B cell (primary cell): ENCODE results near the gene TBC1D21. TPM values are rescaled to one million over a fixed set of nuclear protein-coding genes. Genes with fewer than 3 reads are reported as not detected.

Experiments
- ATAC-seq: fragments of 200-7000 bp; cut with Tn5 transposase; one replicate; pipeline ENCODE4 v1.10.0; 2021; ENCODE audit warnings: low read depth, mild to moderate bottlenecking, moderate number of reproducible peaks, moderate library complexity
- CTCF ChIA-PET: fragments of 350-600 bp; sonication (Branson Sonifier 250); formaldehyde crosslinking; loops from one replicate; lab custom pipeline; 2021; ENCODE audit warnings: antibody characterized with exemption, inconsistent platforms; lab: Charles Lee
- POLR2A ChIA-PET: fragments of 350-600 bp; sonication (Branson Sonifier 250); formaldehyde crosslinking; loops from one replicate; lab custom pipeline; 2021; ENCODE audit warnings: antibody characterized with exemption; lab: Charles Lee
- DNase-seq: peaks from one replicate; pipeline ENCODE4 v3.0.0; 2013
- H2AFZ ChIP-seq: 2 replicates; pipeline ENCODE4 v1.6.1; 2012; ENCODE audit warnings: mild to moderate bottlenecking, low read depth, low read length; ENCODE audit not compliant: insufficient read depth, poor library complexity, severe bottlenecking
- H3K27ac ChIP-seq, 2 donors: 1 replicate in 1 of 2; 2 replicates in 1 of 2; pipeline ENCODE4 v1.5.1; 2012 to 2013; ENCODE audit warnings: low read length in 2 of 2, mild to moderate bottlenecking in 2 of 2, moderate library complexity in 1 of 2
- H3K27me3 ChIP-seq, 4 experiments: fragments of 200-600 bp in 1 of 4; sonication (generic) in 1 of 4; replicated peaks in 1 of 4; 1 replicate in 2 of 4; 2 replicates in 2 of 4; pipeline versions ENCODE4 v1.6.1 to v1.7.0; 2013 to 2016; ENCODE audit warnings: low read length in 3 of 4, mild to moderate bottlenecking in 2 of 4, mixed read lengths in 1 of 4, moderate library complexity in 1 of 4; ENCODE audit not compliant: insufficient read depth in 4 of 4, control insufficient read depth in 3 of 4; ENCODE audit errors: control extremely low read depth in 1 of 4
- H3K36me3 ChIP-seq, 2 experiments: replicated peaks in 1 of 2; 1 replicate in 1 of 2; 2 replicates in 1 of 2; pipeline versions ENCODE4 v1.6.1 to v1.7.1; 2013; ENCODE audit warnings: low read length in 1 of 2; ENCODE audit not compliant: insufficient read depth in 2 of 2, control insufficient read depth in 1 of 2; ENCODE audit errors: control extremely low read depth in 1 of 2, extremely low read depth in 1 of 2
- H3K4me1 ChIP-seq, 2 donors: fragments of 200-600 bp in 1 of 2; sonication (generic) in 1 of 2; 1 replicate in 1 of 2; 2 replicates in 1 of 2; pipeline versions ENCODE4 v1.5.1 to v1.6.1; 2013 to 2017; ENCODE audit warnings: low read length in 2 of 2; ENCODE audit not compliant: control insufficient read depth in 2 of 2, insufficient read depth in 2 of 2
- H3K4me2 ChIP-seq: replicated peaks from 2 replicates; pipeline ENCODE3; 2012; ENCODE audit warnings: mild to moderate bottlenecking, low read depth, low read length; ENCODE audit not compliant: poor library complexity, severe bottlenecking
- H3K4me3 ChIP-seq, 5 experiments: fragments of 200-600 bp in 1 of 5; sonication (generic) in 1 of 5; 1 replicate in 3 of 5; 2 replicates in 2 of 5; pipeline versions ENCODE4 v1.5.1 to v1.7.0; 2011 to 2016; ENCODE audit warnings: low read length in 4 of 5, mild to moderate bottlenecking in 4 of 5, low read depth in 2 of 5, control low read depth in 1 of 5, moderate library complexity in 1 of 5; ENCODE audit not compliant: insufficient read depth in 1 of 5; ENCODE audit errors: control extremely low read depth in 1 of 5, extremely low read depth in 1 of 5
- H3K79me2 ChIP-seq: fragments of 200-600 bp; sonication (generic); one replicate; pipeline ENCODE4 v1.6.0; 2016; ENCODE audit warnings: low read length; ENCODE audit not compliant: control insufficient read depth, insufficient read depth
- H3K9ac ChIP-seq: fragments of 200-600 bp; sonication (generic); 2 replicates; pipeline ENCODE4 v1.6.1; 2017; ENCODE audit warnings: mild to moderate bottlenecking, low read length, moderate library complexity
- H3K9me3 ChIP-seq, 3 donors: one replicate each; pipeline versions ENCODE4 v1.6.1 to v1.7.1; 2013; ENCODE audit warnings: low read length in 2 of 3; ENCODE audit not compliant: control insufficient read depth in 2 of 3, insufficient read depth in 1 of 3; ENCODE audit errors: control extremely low read depth in 1 of 3
- H4K20me1 ChIP-seq: 2 replicates; pipeline ENCODE4 v1.6.0; 2012; ENCODE audit warnings: mild to moderate bottlenecking, low read length; ENCODE audit not compliant: insufficient read depth, control insufficient read depth, poor library complexity, severe bottlenecking
- H3K27ac Mint-ChIP-seq: one replicate; pipeline ENCODE4 v1.8.0; 2021; ENCODE audit warnings: mixed read lengths
- H3K27me3 Mint-ChIP-seq: one replicate; pipeline ENCODE4 v1.8.0; 2021; ENCODE audit warnings: mixed read lengths
- H3K4me1 Mint-ChIP-seq: one replicate; pipeline ENCODE4 v1.8.0; 2021; ENCODE audit warnings: mixed read lengths
- H3K4me3 Mint-ChIP-seq: one replicate; pipeline ENCODE4 v1.8.0; 2021; ENCODE audit warnings: mixed read lengths
- H3K9me3 Mint-ChIP-seq: one replicate; pipeline ENCODE4 v1.8.0; 2022; ENCODE audit warnings: mixed read lengths; ENCODE audit not compliant: insufficient read depth
- CTCF ChIP-seq: fragments of 200-600 bp; IDR thresholded peaks from one replicate; pipeline ENCODE4 v1.8.0; 2022; ENCODE audit warnings: antibody characterized with exemption, mild to moderate bottlenecking
- EZH2 ChIP-seq: IDR thresholded peaks from 2 replicates; pipeline ENCODE4 v1.6.1; 2012; ENCODE audit warnings: borderline replicate concordance, low read depth, mild to moderate bottlenecking, moderate library complexity, low read length; ENCODE audit not compliant: insufficient read depth, poor library complexity, severe bottlenecking
- WGBS: methylation state at CpG from one replicate; pipeline ENCODE4 v1.1.5; 2013; ENCODE audit warnings: missing lambda C conversion rate; ENCODE audit not compliant: insufficient coverage; 5-methylcytosine and 5-hydroxymethylcytosine counted together
- intact Hi-C: fragments of 100-400 bp; cut with micrococcal nuclease; formaldehyde crosslinking; loops from one replicate; pipeline ENCODE4 v1.10.0; 2022
- polyA plus RNA-seq: library from polyadenylated mRNA; depleted of rRNA; stranded (reverse); fragments of >200 nt; gene quantifications from 2 replicates; pipeline ENCODE4 v1.2.3, GENCODE V29; 2012
- total RNA-seq, 2 donors: library from RNA; stranded (reverse); fragments of 120-200 nt in 1 of 2; gene quantifications; 1 replicate in 1 of 2; 2 replicates in 1 of 2; pipeline versions ENCODE4 v1.2.3 to v1.2.4, GENCODE V29; 2013 to 2022

The TBC1D21 gene
- total and polyA plus RNA-seq, 2 donors (not counting 1 experiment from before 2014, with no cell fraction given), result not detected

GRCh38 chr15:73932381-73933191, 59.2 kb downstream of the TBC1D21 start:
- intact Hi-C loops, result no loop called here

More at GRCh38 chr15:73932381-73933191, 59.2 kb downstream of the TBC1D21 start:
- Mint-ChIP-seq H3K9me3 (no peaks in the 10 kb centered on the region), H3K4me1 (peaks cover 5% of the 10 kb centered on the region), H3K27ac (no peak overlapping the region), H3K27me3 (peaks cover 40% of the 10 kb centered on the region), H3K4me3 (no peak overlapping the region)
- H3K36me3 ChIP-seq, result no peaks in the 10 kb centered on the region
- H3K4me2 ChIP-seq, result no peak overlapping the region
- no peak for ATAC-seq
- H3K4me1 ChIP-seq, result peaks cover 6 to 8% of the 10 kb centered on the region in 2 donors
- DNase-seq, result no peak
- H3K27ac ChIP-seq, result no peak overlapping the region
- CTCF ChIA-PET, result interaction anchor here (1.0 kb wide), 1 partner anchor 19 kb away, joined by 3 read pairs; no protein-coding TSS in a partner anchor
- H3K27me3 ChIP-seq, result peaks cover 0 to 54% (median 16%) of the 10 kb centered on the region in 4 experiments
- no peak overlapping the region for H3K4me3 ChIP-seq
- no peak for TF ChIP-seq EZH2
- no peak for TF ChIP-seq CTCF
- peaks cover 0 to 5% (median 0%) of the 10 kb centered on the region in 3 donors for H3K9me3 ChIP-seq
- no peaks in the 10 kb centered on the region for H3K79me2 ChIP-seq
- H2AFZ ChIP-seq, result no peak overlapping the region
- no peak overlapping the region for H3K9ac ChIP-seq
- POLR2A ChIA-PET, result no interaction called here
- WGBS, result 80% methylated on average over 5 of the region's 6 CpGs
- no peaks in the 10 kb centered on the region for H4K20me1 ChIP-seq
